Peyer's patch (tissue), 4 donors: ENCODE results near the gene FDXR. TPM values are rescaled to one million over a fixed set of nuclear protein-coding genes. Genes with fewer than 3 reads are reported as not detected.

ENCODE experiments used
- DNase-seq, 3 donors: peaks; one replicate each; pipeline ENCODE4 v3.0.0-alpha.2; 2017 to 2019
- H3K27ac ChIP-seq, 4 donors: fragments of 200-600 bp; sonication (generic); one replicate each; pipeline ENCODE4 v1.5.1; 2016 to 2019
- H3K27me3 ChIP-seq, 2 donors: fragments of 200-600 bp; sonication (generic); one replicate each; pipeline ENCODE4 v1.5.1; 2019
- H3K36me3 ChIP-seq, 3 donors: fragments of 200-600 bp; sonication (generic); one replicate each; pipeline ENCODE4 v1.5.1; 2016 to 2019
- H3K4me1 ChIP-seq, 4 donors: fragments of 200-600 bp; sonication (generic); one replicate each; pipeline ENCODE4 v1.5.1; 2016 to 2019
- H3K4me3 ChIP-seq, 4 donors: fragments of 200-600 bp; sonication (generic); 1 replicate in 3 of 4; 2 replicates in 1 of 4; pipeline ENCODE4 v1.5.1; 2016 to 2019; ENCODE audit warnings: mild to moderate bottlenecking in 1 of 4
- H3K9me3 ChIP-seq, 4 donors: fragments of 200-600 bp; sonication (generic); one replicate each; pipeline ENCODE4 v1.5.1; 2016 to 2019; ENCODE audit warnings: mild to moderate bottlenecking in 1 of 4
- POLR2A ChIP-seq, 2 donors: fragments of 450-650 bp; IDR thresholded peaks; one replicate each; pipeline ENCODE4 v1.5.1; 2017; ENCODE audit warnings: antibody characterized with exemption in 2 of 2, mild to moderate bottlenecking in 2 of 2, moderate library complexity in 2 of 2
- total RNA-seq, 4 donors: library from RNA; depleted of rRNA; stranded (reverse); fragments of >200 nt; gene quantifications; one replicate each; pipeline ENCODE4 v1.1.0, GENCODE V29; 2016
- TF ChIP-seq, protein P1 (sequence below), 6 experiments: fragments of 450-650 bp in 4 of 6; fragments of 200-600 bp in 2 of 6; sonication (generic) in 1 of 6; IDR thresholded peaks; one replicate each; pipeline ENCODE4 v1.5.1; 2017 to 2019; ENCODE audit warnings: antibody characterized with exemption in 6 of 6, mild to moderate bottlenecking in 3 of 6, moderate library complexity in 1 of 6

FDXR gene
- total RNA-seq, 4 donors from 2014 or later: 1.7 to 16.1 (median 13.1) TPM

DNA sequence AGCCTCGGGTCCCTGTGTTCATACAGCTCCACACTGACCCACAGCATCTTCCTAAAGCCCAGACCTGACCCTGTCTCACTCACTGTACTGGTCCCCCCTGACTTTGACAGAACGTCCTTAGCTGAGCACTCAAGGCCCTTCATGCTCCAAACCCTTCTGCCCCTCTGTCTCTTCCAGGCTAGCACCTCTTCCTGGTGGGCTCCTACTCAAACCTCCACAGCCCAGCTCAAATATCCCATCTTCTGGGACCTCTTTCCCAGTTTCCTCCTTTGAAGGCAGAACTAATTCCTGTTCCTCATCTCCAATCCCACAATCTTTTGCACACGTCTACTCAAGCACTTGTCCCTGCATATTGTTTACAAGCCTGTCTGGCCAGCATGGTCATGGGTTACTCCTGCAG is 21.9 kb downstream of the FDXR start:
- peaks cover 0 to 24% of the 10 kb centered on the region in 2 donors for H3K27me3 ChIP-seq
- no peaks in the 10 kb centered on the region for H3K9me3 ChIP-seq
- TF ChIP-seq POLR2A (IDR thresholded peaks at IDR 0.05): no peak
- TF ChIP-seq, protein P1, sequence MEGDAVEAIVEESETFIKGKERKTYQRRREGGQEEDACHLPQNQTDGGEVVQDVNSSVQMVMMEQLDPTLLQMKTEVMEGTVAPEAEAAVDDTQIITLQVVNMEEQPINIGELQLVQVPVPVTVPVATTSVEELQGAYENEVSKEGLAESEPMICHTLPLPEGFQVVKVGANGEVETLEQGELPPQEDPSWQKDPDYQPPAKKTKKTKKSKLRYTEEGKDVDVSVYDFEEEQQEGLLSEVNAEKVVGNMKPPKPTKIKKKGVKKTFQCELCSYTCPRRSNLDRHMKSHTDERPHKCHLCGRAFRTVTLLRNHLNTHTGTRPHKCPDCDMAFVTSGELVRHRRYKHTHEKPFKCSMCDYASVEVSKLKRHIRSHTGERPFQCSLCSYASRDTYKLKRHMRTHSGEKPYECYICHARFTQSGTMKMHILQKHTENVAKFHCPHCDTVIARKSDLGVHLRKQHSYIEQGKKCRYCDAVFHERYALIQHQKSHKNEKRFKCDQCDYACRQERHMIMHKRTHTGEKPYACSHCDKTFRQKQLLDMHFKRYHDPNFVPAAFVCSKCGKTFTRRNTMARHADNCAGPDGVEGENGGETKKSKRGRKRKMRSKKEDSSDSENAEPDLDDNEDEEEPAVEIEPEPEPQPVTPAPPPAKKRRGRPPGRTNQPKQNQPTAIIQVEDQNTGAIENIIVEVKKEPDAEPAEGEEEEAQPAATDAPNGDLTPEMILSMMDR (IDR thresholded peaks at IDR 0.05): no peak
- H3K27ac ChIP-seq: no peak overlapping the region
- no peak for DNase-seq
- no peaks in the 10 kb centered on the region for H3K36me3 ChIP-seq
- no peak overlapping the region for H3K4me3 ChIP-seq
- H3K4me1 ChIP-seq: peaks cover 0 to 12% (median 5%) of the 10 kb centered on the region in 4 donors

DNA sequence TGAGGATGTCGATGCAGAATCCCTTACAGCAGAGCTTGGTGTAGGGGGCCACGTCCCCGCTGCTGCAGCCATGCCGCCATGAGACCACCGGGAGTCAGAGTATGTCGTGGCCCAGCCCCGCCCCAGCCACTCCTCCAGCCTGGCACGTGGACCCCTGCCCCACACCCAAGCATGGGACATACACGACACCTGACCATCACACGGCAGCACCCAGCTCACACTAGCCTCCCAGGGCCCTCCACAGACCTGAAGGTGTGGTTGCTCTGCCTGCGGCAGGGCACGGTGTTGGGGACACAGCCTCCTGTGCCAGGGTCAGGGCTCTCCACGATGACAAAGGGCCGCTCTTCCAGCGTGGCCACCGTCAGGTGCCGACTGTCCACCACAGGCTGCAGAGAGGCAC is 22.5 kb downstream of the FDXR start:
- Histone ChIP-seq H3K27ac (no peak overlapping the region), H3K4me3 (no peak overlapping the region), H3K27me3 (peaks cover 0 to 24% of the 10 kb centered on the region in 2 donors), H3K4me1 (peaks cover 0 to 12% (median 5%) of the 10 kb centered on the region in 4 donors), H3K9me3 (no peaks in the 10 kb centered on the region), H3K36me3 (no peaks in the 10 kb centered on the region)
- DNase-seq: no peak
- TF ChIP-seq POLR2A (IDR thresholded peaks at IDR 0.05): no peak
- TF ChIP-seq, protein P1 (IDR thresholded peaks at IDR 0.05): no peak

DNA sequence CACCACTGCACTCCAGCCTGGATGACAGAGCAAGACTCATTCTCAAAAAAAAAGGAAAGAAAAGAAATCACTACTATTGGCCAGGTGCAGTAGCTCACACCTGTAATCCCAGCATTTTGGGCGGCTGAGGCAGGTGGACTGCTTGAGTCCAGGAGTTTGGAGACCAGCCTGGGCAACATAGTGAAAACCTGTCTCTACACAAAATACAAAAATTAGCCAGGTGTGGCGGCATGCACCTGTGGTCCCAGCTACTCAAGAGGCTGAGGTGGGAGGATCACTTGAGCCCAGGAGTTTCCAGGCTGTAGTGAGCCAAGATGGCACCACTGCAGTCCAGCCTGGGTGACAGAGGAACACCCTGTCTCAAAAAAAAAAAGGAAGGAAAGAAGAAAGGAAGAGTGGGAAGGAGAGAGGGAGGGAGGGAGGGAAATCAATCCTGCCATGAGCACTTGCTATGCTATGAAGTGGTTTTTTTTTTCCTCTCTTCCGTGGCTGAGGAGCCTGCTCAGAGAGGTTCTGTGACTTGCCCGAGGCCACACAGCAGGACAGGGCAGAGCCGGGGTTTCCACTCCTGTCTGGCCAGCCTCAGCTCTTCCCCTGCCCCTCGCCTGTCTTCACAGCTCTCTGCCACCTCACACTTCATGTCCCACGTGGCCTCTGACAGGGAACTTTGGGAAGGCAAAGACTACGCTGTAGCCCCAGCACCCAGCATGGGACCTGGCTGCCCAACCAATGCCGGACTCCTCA is 24.0 kb downstream of the FDXR start:
- Histone ChIP-seq H3K36me3 (no peaks in the 10 kb centered on the region), H3K27ac (no peak overlapping the region), H3K4me1 (peaks cover 0 to 12% (median 5%) of the 10 kb centered on the region in 4 donors), H3K4me3 (no peak overlapping the region), H3K9me3 (no peaks in the 10 kb centered on the region), H3K27me3 (peaks cover 0 to 23% of the 10 kb centered on the region in 2 donors)
- TF ChIP-seq, protein P1 (IDR thresholded peaks at IDR 0.05): no peak
- no peak for TF ChIP-seq POLR2A (IDR thresholded peaks at IDR 0.05)
- no peak for DNase-seq

DNA sequence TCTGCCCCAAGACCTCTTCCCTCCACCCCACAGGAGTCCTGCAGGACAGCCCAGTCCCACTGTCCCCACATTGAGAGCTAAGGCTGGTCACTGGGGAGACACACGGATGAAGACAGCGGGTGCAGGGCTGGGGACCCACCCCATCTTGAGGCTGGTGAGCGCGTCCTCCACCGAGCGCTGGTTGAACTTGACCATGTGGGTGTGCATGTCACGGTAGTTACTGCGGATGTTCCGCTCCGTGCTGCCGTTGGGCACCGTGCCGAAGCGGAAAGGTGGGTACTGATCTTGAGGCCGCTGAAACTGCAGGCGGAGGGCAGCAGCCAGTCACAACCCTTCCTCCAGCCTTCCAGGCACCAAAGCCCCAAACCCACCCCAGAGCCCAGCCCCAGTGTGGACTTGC is 26.2 kb downstream of the FDXR start:
- Histone ChIP-seq H3K9me3 (no peaks in the 10 kb centered on the region), H3K4me1 (peaks cover 0 to 15% (median 11%) of the 10 kb centered on the region in 4 donors), H3K27me3 (peaks cover 0 to 5% of the 10 kb centered on the region in 2 donors), H3K27ac (no peak overlapping the region), H3K4me3 (no peak overlapping the region), H3K36me3 (no peaks in the 10 kb centered on the region)
- DNase-seq: no peak
- TF ChIP-seq POLR2A (IDR thresholded peaks at IDR 0.05): no peak
- TF ChIP-seq, protein P1 (IDR thresholded peaks at IDR 0.05): no peak

DNA sequence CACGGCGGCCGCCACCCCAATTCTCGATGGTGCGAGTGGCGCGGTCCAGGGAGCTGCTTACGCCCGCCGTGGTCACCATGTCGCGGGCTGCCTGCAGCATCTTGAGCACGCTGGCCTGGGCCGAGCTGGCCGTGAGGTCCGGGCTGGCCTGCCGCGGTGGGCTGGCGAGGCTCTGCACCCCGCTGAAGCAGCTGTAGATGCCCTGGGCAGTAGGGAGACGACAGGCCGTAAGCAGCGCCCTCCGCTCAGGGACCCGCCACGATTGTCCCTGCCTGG is 29.5 kb downstream of the FDXR start:
- no peak overlapping the region for H3K27ac ChIP-seq
- TF ChIP-seq, protein P1 (IDR thresholded peaks at IDR 0.05): no peak
- no peak for TF ChIP-seq POLR2A (IDR thresholded peaks at IDR 0.05)
- H3K4me3 ChIP-seq: peak overlapping the region in 2 of 4 donors; percentile 49 to 66

More for the DNA sequence above, 29.5 kb downstream of the FDXR start:
- H3K36me3 ChIP-seq: no peaks in the 10 kb centered on the region
- H3K27me3 ChIP-seq: peaks cover 0 to 4% of the 10 kb centered on the region in 2 donors
- H3K9me3 ChIP-seq: no peaks in the 10 kb centered on the region
- no peak for DNase-seq
- peaks cover 0 to 26% (median 16%) of the 10 kb centered on the region in 4 donors for H3K4me1 ChIP-seq
